ENCODE results near the gene DMGDH.

DMGDH gene

GRCh38 chr5:79056847-79057246, 12.6 kb downstream of the DMGDH start:
- Histone ChIP-seq H3K36me3 (ENCODE audit: low read depth) (no peaks in the 10 kb centered on the region), H3K4me1 (ENCODE audit: insufficient read depth, poor library complexity, severe bottlenecking) (no peaks in the 10 kb centered on the region), H3K4me3 (ENCODE audit: severe bottlenecking) (no peak overlapping the region), H3K27me3 (ENCODE audit: insufficient read depth, poor library complexity, severe bottlenecking) (no peaks in the 10 kb centered on the region), H3K9me3 (ENCODE audit: severe bottlenecking) (no peaks in the 10 kb centered on the region), H3K27ac (ENCODE audit: poor library complexity, severe bottlenecking) (no peak overlapping the region)
- ATAC-seq (ENCODE audit: low read depth) = no peak
- no peak for DNase-seq (ENCODE audit: low spot score)
- no peak for TF ChIP-seq CTCF (IDR thresholded peaks at IDR 0.05; ENCODE audit: poor library complexity, severe bottlenecking)

GRCh38 chr5:79055017-79055416, 14.5 kb downstream of the DMGDH start:
- Histone ChIP-seq H3K9me3 (ENCODE audit: severe bottlenecking) (no peaks in the 10 kb centered on the region), H3K36me3 (ENCODE audit: low read depth) (no peaks in the 10 kb centered on the region), H3K27ac (ENCODE audit: poor library complexity, severe bottlenecking) (no peak overlapping the region), H3K27me3 (ENCODE audit: insufficient read depth, poor library complexity, severe bottlenecking) (no peaks in the 10 kb centered on the region), H3K4me1 (ENCODE audit: insufficient read depth, poor library complexity, severe bottlenecking) (no peaks in the 10 kb centered on the region), H3K4me3 (ENCODE audit: severe bottlenecking) (no peak overlapping the region)
- no peak for TF ChIP-seq CTCF (IDR thresholded peaks at IDR 0.05; ENCODE audit: poor library complexity, severe bottlenecking)
- DNase-seq (ENCODE audit: low spot score) = no peak
- ATAC-seq (ENCODE audit: low read depth) = no peak

GRCh38 chr5:79053321-79053720, 16.2 kb downstream of the DMGDH start:
- no peak for TF ChIP-seq CTCF (IDR thresholded peaks at IDR 0.05; ENCODE audit: poor library complexity, severe bottlenecking)
- DNase-seq (ENCODE audit: low spot score) (no peak), ATAC-seq (ENCODE audit: low read depth) (no peak)
- H3K4me3 ChIP-seq (ENCODE audit: severe bottlenecking) = no peak overlapping the region
- no peak overlapping the region for H3K27ac ChIP-seq (ENCODE audit: poor library complexity, severe bottlenecking)
- no peaks in the 10 kb centered on the region for H3K9me3 ChIP-seq (ENCODE audit: severe bottlenecking)
- H3K27me3 ChIP-seq (ENCODE audit: insufficient read depth, poor library complexity, severe bottlenecking) = no peaks in the 10 kb centered on the region
- H3K36me3 ChIP-seq (ENCODE audit: low read depth) = no peaks in the 10 kb centered on the region
- no peaks in the 10 kb centered on the region for H3K4me1 ChIP-seq (ENCODE audit: insufficient read depth, poor library complexity, severe bottlenecking)

- no peak overlapping the region for H3K4me3 ChIP-seq (ENCODE audit: severe bottlenecking)
- H3K27me3 ChIP-seq (ENCODE audit: insufficient read depth, poor library complexity, severe bottlenecking) = no peaks in the 10 kb centered on the region
- ATAC-seq (ENCODE audit: low read depth) (no peak), DNase-seq (ENCODE audit: low spot score) (no peak)
- TF ChIP-seq CTCF (IDR thresholded peaks at IDR 0.05; ENCODE audit: poor library complexity, severe bottlenecking) = no peak
- no peak overlapping the region for H3K27ac ChIP-seq (ENCODE audit: poor library complexity, severe bottlenecking)
- no peaks in the 10 kb centered on the region for H3K4me1 ChIP-seq (ENCODE audit: insufficient read depth, poor library complexity, severe bottlenecking)
- H3K9me3 ChIP-seq (ENCODE audit: severe bottlenecking) = no peaks in the 10 kb centered on the region
- H3K36me3 ChIP-seq (ENCODE audit: low read depth) = no peaks in the 10 kb centered on the region
These were observed 19.0 kb downstream of the DMGDH start for GRCh38 chr5:79050498-79050897.

GRCh38 chr5:79048437-79048836, 21.0 kb downstream of the DMGDH start:
- Histone ChIP-seq H3K9me3 (ENCODE audit: severe bottlenecking) (no peaks in the 10 kb centered on the region), H3K27ac (ENCODE audit: poor library complexity, severe bottlenecking) (no peak overlapping the region), H3K4me1 (ENCODE audit: insufficient read depth, poor library complexity, severe bottlenecking) (no peaks in the 10 kb centered on the region), H3K27me3 (ENCODE audit: insufficient read depth, poor library complexity, severe bottlenecking) (no peaks in the 10 kb centered on the region), H3K36me3 (ENCODE audit: low read depth) (no peaks in the 10 kb centered on the region), H3K4me3 (ENCODE audit: severe bottlenecking) (no peak overlapping the region)
- no peak for TF ChIP-seq CTCF (IDR thresholded peaks at IDR 0.05; ENCODE audit: poor library complexity, severe bottlenecking)
- DNase-seq (ENCODE audit: low spot score) = no peak
- no peak for ATAC-seq (ENCODE audit: low read depth)
